Measurements from ENCODE around the gene ARVCF.

DNA sequence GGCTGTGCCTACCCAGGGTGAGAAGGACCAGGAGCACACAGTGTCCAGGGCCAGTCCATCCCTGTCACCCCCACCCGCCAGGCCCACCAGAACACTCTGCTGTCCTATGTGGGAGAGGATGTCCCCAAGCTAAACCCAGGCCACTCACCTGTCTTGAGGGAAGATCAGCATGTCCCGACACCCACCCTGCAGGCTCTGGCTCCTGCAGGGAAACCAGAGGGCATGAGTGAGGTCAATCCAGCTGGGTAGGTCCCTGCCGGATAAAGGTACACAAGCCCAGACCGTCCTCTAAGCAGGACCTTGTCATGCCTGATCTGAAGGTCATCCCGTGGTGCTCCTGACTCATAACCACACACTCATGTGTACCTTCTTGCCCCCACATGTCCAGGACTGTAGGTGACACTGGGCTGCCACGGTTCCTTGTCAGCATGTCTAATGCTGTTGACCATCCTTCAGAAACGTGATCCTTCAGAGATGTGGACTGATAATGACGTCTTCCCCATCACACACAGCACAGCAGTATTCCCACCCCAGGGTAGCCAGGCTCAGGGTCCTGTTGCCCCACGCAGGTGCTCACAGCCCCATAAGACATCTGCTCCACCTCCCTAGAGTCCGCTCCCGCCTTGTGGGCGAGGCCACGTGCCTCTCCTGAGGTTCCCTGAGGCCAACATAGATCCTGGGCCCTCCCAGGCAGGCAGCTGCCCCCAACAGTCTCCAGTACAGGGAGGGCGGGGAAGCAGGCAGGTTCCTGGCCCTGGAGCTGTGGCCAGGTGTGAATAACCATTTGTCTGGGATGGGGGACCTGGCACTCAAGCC, 6.1 kb downstream of the ARVCF start:
- no peak for TF ChIP-seq POLR2AphosphoS5 (IDR thresholded peaks at IDR 0.05; ENCODE audit: low read depth, low read length)
- no peak for TF ChIP-seq TAF1 (IDR thresholded peaks at IDR 0.05; ENCODE audit: borderline replicate concordance, insufficient read depth, low read length)
- TF ChIP-seq, protein P1, sequence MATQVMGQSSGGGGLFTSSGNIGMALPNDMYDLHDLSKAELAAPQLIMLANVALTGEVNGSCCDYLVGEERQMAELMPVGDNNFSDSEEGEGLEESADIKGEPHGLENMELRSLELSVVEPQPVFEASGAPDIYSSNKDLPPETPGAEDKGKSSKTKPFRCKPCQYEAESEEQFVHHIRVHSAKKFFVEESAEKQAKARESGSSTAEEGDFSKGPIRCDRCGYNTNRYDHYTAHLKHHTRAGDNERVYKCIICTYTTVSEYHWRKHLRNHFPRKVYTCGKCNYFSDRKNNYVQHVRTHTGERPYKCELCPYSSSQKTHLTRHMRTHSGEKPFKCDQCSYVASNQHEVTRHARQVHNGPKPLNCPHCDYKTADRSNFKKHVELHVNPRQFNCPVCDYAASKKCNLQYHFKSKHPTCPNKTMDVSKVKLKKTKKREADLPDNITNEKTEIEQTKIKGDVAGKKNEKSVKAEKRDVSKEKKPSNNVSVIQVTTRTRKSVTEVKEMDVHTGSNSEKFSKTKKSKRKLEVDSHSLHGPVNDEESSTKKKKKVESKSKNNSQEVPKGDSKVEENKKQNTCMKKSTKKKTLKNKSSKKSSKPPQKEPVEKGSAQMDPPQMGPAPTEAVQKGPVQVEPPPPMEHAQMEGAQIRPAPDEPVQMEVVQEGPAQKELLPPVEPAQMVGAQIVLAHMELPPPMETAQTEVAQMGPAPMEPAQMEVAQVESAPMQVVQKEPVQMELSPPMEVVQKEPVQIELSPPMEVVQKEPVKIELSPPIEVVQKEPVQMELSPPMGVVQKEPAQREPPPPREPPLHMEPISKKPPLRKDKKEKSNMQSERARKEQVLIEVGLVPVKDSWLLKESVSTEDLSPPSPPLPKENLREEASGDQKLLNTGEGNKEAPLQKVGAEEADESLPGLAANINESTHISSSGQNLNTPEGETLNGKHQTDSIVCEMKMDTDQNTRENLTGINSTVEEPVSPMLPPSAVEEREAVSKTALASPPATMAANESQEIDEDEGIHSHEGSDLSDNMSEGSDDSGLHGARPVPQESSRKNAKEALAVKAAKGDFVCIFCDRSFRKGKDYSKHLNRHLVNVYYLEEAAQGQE (IDR thresholded peaks at IDR 0.05; ENCODE audit: insufficient read depth in 1 of 2, low read depth in 2 of 2, low read length in 2 of 2), result no peak
- TF ChIP-seq SIN3A (IDR thresholded peaks at IDR 0.05; ENCODE audit: borderline replicate concordance, insufficient read depth, low read length), result no peak
- TF ChIP-seq FOXP2 (optimal IDR thresholded peaks at IDR 0.05; ENCODE audit: borderline replicate concordance, extremely low read depth, extremely low read length, insufficient read depth), result no peak

Measured in PFSK-1 (cell line).